NCI-H2196 treated with DMSO at 0.1 percent for 48 hours (cell line): Measurements from ENCODE around the gene DHPS.

Experiments
- DNase-seq: peaks from one replicate; lab custom pipeline; 2025; ENCODE audit not compliant: unreplicated experiment; lab: John Stamatoyannopoulos, UW

The DHPS gene

DNA sequence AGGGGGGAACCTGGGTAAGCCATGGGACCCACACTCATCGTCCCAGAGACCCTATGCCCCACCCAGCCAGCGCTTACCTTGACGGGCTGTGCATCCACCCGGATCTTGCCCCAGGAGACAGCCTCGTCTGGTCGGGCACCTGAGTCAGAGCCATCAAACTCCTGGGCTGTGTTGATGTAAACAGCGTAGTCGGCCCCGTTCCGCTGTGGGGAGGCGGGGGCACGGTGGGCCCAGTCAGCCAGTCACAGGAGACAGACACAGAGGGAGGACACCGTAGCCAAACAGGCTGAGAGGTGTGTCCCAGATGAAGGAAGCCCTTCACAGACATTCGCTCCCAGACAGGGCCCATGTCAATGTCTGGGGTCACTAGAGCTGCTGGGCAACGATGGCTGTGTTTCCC is 5.7 kb downstream of the DHPS start:
- no peak for DNase-seq

DNA sequence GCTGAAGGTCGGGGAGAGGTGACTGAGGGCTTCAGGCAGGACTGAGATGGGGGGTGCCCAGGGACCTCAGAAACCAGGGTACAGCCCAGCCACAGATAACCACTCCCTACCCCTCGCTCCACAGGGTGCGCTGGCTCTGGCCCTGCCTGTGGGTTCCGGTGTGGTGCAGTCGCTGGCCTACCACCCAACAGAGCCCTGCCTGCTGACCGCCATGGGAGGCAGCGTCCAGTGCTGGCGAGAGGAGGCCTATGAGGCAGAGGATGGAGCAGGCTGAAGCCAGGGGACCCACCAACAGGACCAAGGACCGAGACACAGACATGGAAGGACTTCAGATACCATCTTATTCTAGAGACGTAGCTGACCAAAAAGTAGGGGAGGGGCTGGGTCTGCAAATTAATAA is 6.3 kb downstream of the DHPS start:
- no peak for DNase-seq

DNA sequence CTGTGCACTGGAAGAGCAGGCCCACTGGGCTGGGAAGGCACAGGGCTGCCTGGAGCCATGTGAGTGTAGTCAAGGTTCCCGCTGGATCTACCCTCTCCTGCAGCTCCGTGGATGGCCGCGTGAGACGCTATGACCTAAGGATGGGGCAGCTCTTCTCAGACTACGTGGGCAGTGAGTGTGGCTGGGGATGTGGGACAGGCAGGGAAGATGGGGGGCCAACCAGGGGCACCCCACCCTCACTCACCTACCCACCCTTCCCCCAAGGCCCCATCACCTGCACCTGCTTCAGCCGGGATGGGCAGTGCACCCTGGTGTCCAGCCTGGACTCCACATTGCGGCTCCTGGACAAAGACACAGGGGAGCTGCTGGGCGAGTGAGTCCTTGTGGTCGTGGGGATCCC is 8.9 kb downstream of the DHPS start:
- no peak for DNase-seq

DNA sequence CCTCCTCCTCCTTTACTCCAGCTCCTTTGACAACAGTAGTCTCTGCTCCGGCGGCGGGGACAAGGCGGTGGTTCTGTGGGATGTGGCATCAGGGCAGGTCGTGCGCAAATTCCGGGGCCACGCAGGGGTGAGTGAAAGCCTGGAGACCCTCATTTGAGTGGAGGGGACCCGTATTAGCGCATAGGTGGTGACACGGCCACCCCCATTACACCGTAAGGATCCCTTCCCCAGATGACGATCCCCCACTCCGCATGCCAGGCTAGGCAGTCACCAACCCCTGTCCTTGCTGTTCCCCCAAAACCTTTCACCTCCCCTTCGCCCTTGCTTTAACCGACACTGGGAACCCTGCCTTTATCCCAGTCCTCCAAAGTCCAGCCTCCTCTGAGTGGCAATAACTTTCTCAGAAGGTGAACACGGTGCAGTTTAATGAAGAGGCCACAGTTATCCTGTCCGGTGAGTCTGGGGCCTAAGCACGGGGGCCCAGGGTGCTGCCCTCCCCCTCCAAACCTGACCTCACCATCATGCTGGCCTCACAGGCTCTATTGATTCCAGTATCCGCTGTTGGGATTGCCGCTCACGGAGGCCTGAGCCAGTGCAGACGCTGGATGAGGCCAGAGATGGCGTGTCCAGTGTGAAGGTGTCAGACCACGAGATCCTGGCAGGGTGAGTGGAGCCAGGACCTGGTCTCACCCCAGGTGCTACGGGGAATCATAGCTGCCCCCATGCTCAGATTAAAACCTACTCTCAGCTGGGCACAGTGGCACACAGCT is 11.3 kb downstream of the DHPS start:
- no peak for DNase-seq

DNA sequence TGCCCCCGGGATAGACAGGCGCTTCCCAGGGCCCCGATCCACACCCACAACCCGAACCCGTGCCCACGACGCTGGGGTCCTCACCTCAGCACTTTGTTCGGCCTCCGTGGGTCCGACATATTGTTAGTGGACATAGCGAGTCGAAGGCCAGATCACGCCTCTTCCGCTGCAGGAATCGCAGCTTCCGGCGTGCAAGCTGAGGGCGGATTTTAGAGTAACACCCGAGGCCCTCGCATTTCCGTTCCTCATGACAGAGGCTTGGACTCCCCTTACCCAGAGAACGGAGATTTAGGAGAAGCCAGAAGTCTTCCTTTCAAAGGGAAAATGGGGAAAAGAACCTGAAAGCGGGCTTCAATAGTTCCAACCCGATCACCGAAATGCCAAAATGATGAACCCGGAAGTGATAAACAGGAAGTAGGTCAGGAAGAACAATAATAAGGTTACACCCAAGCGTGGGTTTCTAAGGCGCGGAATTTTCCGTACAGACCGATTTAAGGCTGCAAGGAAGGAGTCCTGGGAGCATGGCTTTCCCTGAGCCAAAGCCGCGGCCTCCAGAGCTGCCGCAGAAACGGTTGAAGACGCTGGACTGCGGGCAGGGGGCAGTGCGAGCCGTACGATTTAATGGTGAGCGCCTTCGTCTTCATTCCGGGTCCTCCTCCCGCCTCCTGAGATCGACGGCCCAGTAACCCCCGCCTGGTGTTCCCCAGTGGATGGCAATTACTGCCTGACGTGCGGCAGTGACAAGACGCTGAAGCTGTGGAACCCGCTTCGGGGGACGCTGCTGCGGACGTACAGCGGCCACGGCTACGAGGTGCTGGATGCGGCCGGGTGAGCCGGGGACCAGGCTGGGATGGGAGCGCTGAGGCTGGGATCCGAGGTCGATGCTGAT is 12.2 kb downstream of the DHPS start:
- DNase-seq = peak; percentile 68

DNA sequence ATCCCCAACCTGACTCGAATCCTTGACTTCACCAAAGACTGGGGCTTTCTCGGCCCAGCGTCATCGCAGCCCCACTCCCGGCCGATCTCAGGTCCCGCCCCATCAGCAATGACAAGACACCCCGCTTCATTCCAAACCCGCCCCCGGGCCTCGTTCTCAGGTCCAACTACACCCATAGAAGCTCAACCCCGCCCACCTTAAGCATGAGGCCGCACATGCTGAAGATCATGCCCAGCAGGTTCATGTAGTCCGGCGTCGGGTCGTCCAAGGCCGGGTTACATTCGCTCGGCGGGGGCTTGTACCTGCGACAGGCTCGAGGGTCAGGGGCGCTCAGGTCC is 12.8 kb downstream of the DHPS start:
- DNase-seq = peak; percentile 10

DNA sequence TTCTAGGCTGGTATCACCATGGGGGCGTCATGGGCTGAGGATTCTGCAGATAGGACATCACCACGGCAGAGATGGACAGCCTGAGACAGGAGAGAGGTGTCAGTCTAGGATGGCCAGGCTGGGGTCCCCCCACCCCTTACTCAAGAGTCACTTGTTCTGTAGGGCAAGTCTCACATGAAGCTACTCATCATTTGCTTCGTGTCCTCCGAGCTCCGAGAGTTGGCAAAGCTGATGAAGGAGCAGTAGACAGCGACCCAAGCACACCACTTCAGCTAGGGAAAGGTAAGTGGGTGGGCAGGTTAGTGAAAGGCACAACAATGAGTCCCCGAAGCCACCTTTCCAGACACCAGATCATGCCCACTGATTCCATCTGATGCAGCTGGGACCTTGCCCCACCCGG is 13.3 kb downstream of the DHPS start:
- no peak for DNase-seq

DNA sequence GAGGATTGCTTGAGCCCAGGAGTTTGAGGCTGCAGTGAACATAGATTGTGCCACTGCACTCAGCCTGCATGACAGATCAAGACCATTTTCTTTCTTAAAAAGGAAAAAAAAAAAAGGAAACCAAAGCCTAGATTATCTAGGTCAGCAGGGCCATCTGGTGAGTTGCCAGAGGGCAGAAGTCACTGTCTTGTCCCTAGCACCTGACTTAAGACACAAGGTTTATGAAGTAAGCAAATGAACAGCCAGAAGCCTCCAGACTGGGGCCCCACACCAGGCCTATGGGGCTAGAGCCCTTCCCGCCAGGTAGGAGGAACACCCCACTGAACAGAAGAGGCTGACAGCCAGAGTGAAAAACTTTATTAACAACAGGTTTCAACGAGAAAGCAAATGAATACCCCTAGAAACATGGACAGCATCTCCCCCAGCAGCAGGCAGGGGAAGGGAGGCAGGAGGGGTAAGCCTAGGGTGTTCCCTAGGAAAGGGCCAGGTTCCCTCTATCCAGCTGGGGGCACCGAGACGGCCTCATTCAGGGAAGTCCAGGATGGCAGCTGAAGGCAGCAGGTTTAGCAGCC is 13.9 kb downstream of the DHPS start:
- DNase-seq = no peak

DNA sequence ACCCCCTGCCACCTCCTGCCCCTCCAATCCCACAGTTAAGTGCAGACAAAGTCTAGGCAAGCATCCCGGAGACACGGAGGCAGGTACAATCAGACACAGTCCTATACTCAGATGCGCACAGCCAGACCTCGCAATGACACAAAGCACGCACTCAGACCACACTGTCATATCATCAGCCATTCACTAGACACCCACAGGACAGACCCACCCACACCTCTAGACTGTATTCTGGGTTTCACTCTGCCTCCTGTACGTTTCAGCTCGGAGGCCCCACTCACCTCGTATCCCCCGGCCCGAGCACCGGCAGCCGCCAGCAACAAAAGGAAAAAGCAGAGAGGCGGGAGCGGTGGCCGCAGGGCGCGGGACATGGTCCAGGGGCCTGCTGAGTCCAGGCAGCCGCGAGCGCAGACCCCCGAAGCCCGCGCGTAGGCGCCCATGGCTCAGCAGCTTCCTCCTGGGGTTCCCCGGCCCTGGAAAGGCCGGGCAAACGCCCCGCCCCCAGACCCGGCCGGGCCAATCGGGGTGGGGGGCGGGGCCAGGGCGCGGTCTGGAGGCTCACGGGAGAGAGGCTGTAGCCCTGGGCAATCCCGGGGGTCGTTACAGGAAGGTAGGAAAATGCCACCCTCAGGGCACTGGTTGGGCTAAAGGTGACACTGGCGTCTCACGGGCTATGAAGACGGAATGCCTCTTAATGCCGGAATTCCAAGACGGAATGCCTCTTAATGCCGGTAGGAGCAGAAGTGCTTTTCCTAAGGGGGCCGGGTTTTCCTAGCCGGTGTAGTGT is 15.2 kb downstream of the DHPS start, which contains the start of the genes MAN2B1 and WDR83:
TSS of gene MAN2B1 (minus strand) at position 478 of the 784 bp plus-strand sequence. CDS start at position 437, 41 bp downstream.
TSS of gene WDR83 (plus strand) at position 543 of the 784 bp plus-strand sequence. CDS start 2,984 bp downstream, outside the sequence.
- DNase-seq = peak; percentile 34

DNA sequence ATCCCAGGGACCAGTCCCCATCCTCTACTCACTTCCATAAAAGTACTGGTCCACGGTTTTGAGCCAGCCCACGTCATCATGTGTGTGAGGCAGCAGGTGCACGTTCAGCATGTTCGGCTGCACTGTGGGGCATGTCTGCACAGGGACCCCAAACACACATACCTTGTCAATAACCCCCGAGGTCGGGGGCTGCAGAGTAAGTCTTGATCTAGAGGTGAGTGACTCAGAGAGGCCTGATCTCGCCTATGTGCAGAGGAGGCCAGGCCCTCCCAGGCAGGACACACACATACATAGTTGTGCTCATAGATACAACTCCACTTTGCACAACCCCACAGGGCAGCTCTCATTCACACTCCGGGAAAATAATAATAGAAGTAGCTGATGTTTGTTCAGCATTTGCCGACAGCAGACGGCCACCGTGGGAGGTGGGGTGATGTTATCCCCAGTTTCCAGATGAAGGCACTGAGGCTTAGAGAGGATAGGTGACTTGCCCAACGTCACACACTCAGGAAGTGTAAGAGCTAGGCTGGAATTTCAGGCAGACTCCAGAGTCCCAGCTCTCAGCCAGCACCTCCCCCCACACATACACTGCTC is 15.9 kb downstream of the DHPS start:
- no peak for DNase-seq

DNA sequence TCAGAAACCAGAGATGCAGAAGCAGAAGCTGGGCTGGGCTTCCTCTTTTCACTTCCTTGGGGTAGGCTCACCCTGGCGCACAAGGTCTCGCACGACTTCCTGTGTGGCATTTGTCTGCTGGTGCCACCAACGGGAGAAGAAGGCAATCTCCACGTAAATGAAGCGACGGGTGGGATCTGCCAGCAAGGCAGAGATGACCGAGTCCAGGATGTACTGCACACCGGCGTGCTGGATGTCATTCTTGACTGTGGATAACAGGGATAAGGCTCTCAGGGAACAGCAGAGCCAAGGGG is 16.5 kb downstream of the DHPS start:
- no peak for DNase-seq

DNA sequence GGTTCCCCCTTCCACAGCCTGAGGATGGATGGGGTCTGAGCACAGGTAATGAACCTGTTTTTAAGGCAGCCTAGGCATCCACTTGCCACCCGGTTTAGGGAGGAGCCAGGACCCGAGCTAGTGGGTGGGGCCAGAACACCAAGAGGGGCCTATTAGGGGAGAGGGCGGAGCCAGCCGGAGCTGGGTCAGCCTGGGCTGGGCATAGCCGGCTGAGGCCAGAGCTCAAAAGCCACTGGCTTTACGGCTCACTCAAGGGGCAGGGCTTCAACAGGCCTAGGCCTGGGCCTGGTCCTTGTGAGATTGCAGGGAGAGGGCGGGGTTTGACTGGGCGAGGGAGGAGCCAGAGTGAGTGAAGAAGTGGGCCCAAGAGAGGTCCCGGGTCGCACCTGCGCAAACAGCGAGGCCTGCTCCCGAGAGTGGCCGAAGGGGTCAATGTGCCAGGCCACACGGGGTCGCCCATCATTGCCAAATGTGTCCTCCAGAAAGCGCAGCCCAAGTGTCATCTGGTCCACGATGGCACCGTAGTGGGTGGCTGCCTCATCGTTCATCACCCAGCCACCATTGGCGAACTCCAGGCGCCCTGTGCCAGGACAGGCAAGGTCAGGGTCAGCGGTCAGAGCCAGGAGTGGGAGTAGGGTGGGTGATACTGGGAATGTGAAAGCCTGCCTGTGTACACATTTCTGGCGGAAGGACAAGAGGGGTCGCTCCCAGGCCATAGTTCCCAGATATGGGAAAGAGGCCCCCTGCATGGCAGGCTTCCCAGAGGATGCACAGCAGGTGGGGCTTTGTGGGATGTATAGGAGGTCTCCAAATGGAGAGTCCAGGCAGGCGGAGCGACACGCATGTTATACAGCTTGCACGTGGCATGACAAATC is 17.0 kb downstream of the DHPS start:
- peak; percentile 30 for DNase-seq

DNA sequence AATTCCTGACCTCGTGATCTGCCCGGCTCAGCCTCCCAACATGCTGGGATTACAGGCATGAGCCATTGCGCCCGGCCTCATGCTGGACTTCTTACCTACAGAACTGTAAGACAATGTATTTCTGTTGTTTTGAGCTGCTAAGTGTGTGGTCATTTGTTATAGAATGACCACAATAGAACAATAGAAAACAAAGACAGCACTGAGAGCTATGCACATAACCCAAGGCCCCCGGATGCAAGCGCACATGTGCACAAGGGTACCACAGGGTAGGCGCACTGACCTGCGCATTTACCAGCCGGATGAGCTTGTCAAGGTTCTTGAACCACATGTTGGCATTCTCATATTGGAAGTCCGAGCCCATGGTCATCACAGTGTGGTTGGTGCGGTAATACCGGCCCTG is 20.7 kb downstream of the DHPS start:
- no peak for DNase-seq

DNA sequence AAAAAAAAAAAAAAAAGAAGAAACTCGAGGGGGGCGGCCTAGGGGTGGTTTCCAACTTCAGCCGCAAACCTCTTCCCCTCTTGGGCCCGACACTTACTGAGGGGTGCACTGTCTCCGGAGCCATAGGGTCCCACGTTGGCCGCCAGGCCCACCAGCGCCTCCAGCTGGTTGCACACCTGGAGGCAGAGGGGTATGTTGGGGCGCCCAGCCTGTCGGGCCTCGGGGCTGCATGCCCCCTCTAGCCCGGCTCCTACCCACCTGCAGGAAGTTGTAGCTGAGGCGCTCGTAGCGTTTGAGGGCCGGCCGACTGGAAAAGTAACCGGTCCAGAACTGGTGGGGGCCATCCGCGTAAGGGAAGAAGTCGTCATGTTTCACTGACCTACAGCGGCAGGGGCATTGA is 23.7 kb downstream of the DHPS start:
- no peak for DNase-seq

DNA sequence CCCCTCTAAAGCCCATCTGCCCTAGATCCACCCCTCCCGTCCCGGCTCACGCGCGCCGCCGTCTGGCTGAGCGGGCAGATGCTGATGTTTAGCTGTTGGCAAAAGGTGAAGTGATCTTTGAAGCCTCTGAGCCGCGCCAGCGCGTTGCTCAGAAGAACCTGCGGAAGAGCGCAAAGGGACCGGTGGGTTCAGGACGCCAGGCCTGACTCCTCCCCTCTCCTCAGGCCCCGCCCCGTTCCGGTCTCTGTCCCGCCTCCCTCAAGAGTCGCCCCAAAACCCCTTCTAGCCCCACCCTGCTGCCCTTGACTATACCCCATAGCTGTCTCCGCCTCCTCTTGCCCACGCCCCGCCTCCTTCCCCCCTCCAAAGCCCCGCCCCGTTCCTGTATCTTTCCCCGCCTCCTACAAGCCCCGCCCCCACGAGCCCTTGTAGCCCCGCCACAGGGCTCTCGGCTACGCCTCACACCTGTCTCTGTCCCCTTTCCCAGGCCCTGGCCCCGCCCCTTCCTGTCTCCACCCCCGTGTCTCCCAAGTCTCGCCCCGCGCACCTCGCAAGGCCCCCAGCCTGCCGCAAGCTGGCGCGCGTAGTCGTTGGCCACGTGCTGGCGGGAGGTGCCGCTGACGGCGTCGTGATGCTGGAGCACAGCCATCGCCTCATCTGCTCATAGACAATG is 24.6 kb downstream of the DHPS start:
- no peak for DNase-seq

DNA sequence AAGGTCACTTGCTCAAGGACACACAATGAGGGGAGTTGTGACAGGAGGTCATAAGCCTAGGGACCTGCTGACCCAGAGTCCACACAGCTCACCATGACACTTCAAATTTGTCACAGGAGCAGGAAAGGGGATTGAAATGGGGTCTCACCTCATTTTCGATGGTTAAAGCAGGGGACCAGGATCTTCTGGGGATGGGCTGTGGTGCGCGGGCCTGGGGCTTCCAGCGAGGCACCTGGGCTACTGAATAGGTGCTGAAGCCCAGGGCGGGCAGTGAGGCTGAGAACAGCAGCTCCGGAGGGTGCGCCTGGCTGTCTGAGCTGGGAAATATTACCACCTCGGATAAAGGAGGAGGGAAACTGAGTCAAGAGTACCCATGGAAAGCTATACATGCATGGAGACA is 26.1 kb downstream of the DHPS start:
- no peak for DNase-seq

DNA sequence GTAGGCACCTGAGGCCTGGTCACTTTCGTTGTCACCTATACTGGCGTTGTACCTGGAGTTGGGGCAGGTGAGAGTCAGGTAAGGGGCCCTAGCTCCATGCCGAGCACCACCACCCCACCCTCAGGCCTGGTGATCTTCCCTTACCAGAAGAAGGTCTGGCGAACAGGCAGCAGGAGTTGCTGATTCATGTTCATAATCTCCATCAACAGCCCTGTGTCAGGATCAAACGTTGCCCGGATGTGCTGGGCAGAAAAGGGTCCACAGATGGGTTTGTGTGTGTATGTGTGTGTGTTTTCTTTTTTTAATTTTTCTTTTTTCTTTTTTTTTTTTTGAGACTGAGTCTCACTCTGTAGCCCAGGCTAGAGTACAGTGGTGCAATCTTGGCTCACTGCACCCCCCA is 29.5 kb downstream of the DHPS start:
- no peak for DNase-seq

DNA sequence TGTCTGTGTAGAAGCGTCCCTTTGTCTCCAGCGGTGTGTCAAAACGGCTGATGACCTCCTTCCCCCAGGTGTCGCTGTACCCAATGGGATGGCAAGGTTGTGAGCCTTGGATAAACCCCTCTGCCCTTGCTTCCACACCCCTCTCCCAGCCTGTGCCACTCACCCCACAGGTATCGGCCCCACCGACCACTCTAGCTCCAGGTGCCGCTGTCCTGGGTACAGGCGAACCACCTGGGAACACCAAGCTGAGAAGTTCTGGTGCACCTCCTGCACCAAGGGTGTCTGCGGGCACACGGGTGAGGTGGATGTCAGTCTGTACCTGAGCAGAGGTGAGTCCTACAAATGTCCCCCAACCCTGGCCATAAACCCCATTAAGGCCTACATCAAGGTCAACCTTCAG is 31.7 kb downstream of the DHPS start:
- DNase-seq = no peak

DNA sequence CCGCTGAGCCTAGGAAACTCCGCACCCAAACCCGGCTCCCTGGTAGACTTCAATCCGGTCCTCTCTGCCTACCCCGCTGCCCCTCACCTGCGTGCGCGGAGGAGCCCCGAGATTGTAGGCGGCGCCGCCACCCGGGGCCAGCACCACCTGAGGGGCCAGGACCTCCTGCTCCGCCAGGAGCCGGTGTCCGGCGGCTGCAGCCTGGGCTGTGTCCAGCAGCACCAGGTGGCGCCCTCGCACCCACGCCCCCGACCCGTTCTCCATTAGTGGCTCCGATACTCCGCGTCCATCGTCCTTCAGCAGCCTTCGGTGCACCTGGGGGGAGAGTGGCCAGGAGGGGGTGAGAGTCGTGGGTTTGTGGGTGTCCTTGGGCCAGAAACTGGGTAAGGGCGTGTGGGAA is 33.6 kb downstream of the DHPS start:
- no peak for DNase-seq
